ENCODE measurements around the gene WNT5B. TPM values are rescaled to one million over a fixed set of nuclear protein-coding genes. Genes with fewer than 3 reads are reported as not detected.

Gene WNT5B
- total RNA-seq, 1 donor from 2014 or later: 88.7 TPM

DNA sequence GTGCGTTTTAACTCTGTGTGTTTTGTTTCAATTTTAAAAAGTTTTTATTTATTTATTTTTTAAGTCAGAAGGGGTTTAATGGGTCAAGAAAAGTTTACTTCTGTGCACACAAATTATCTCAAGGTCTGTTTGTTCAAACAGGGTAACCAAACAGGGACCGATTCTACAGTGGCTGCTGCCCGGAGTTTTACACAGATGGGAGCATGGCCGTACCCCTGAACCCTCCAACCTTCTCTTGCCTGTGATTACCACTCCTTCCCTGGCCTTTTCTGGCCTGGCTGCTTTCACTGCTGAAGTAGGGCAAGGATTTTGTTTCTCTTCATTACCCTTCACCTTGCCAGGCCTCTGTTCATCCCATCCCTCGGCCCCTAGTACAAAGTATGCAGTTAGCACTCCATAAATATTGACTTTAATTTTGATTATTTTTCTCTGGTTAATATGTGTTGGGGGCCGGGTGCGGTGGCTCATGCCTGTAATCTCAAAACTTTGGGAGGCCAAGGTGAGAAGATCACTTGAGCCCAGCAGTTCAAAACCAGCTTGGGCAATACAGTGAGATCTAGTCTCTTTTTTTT lies 18.9 kb upstream of the WNT5B start:
- no peak for DNase-seq (ENCODE audit: extremely low spot score, unreplicated experiment)
- Mint-ChIP-seq H3K4me1 (ENCODE audit: unreplicated experiment) (peaks cover 69% of the 10 kb centered on the region), H3K36me3 (ENCODE audit: unreplicated experiment) (no peaks in the 10 kb centered on the region), H3K9me3 (ENCODE audit: unreplicated experiment) (no peaks in the 10 kb centered on the region), H3K4me3 (ENCODE audit: unreplicated experiment) (no peak overlapping the region), H3K27ac (ENCODE audit: unreplicated experiment) (peak overlapping the region; percentile 31), H3K27me3 (ENCODE audit: unreplicated experiment) (no peaks in the 10 kb centered on the region)
- TF ChIP-seq, protein P1, sequence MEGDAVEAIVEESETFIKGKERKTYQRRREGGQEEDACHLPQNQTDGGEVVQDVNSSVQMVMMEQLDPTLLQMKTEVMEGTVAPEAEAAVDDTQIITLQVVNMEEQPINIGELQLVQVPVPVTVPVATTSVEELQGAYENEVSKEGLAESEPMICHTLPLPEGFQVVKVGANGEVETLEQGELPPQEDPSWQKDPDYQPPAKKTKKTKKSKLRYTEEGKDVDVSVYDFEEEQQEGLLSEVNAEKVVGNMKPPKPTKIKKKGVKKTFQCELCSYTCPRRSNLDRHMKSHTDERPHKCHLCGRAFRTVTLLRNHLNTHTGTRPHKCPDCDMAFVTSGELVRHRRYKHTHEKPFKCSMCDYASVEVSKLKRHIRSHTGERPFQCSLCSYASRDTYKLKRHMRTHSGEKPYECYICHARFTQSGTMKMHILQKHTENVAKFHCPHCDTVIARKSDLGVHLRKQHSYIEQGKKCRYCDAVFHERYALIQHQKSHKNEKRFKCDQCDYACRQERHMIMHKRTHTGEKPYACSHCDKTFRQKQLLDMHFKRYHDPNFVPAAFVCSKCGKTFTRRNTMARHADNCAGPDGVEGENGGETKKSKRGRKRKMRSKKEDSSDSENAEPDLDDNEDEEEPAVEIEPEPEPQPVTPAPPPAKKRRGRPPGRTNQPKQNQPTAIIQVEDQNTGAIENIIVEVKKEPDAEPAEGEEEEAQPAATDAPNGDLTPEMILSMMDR (IDR thresholded peaks at IDR 0.05): no peak

DNA sequence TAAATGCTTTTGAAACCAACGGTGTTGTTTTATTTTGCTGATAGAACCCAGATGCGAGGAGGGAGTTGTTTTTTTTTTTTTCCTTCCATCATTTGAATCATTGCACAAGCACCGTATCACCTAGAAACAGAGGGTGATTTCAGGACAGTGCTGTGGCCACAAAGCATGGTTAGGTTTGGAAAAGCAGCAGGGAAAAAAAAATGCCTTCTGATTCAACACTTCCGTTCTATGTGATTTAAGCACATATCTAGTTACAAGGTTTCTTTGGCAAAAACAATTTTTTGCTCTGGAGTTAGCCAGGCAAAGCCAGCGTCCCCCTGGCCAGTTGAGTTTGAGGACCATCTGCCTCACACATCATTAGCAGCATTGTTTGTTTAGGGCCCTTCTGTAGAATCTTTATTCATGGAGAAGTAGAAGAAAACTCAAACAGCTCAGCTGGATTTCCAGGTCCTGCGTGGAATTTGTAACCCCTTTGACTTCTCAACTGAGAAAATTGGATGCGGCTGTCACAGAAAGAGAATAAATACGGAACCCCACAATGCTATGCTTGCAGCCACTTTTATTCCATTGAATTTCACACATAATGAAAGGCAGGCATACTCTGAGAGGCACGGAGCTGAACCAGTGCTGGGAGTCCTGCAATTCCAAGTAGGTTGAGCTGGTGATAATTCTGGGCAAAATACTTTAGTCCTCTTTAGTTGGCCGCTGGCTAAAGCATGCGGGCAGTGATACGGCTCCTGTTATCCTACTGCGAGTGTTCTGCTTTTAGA lies 17.0 kb upstream of the WNT5B start:
- DNase-seq (ENCODE audit: extremely low spot score, unreplicated experiment): no peak
- Mint-ChIP-seq H3K27ac (ENCODE audit: unreplicated experiment) (peak overlapping the region; percentile 91), H3K4me1 (ENCODE audit: unreplicated experiment) (peaks cover 55% of the 10 kb centered on the region), H3K36me3 (ENCODE audit: unreplicated experiment) (no peaks in the 10 kb centered on the region), H3K27me3 (ENCODE audit: unreplicated experiment) (no peaks in the 10 kb centered on the region), H3K9me3 (ENCODE audit: unreplicated experiment) (no peaks in the 10 kb centered on the region), H3K4me3 (ENCODE audit: unreplicated experiment) (peak overlapping the region; percentile 65)
- TF ChIP-seq, protein P1 (IDR thresholded peaks at IDR 0.05): no peak

DNA sequence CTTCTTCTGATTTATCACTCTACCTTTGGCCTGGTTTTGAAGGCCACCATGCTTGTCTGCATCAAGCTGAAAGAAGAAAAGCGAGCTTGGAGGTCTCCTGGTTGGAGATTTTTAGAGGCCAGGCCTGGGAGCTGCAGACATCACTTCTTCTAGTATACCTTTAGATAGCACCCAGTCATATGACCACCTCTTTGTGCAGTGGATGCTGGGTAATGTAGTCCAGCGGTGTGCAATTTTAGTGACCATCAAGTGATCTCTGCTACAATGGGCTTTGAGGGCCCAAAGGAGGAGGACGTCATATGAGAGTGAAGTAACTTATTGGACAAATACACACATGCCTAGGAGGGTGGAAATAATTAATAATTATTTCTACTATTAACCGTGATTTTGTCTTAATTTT lies 15.2 kb upstream of the WNT5B start:
- H3K4me1 Mint-ChIP-seq (ENCODE audit: unreplicated experiment): peaks cover 56% of the 10 kb centered on the region

GRCh38 chr12:1614360-1614759 lies 14.7 kb upstream of the WNT5B start:
- Mint-ChIP-seq H3K4me3 (ENCODE audit: unreplicated experiment) (no peak overlapping the region), H3K36me3 (ENCODE audit: unreplicated experiment) (no peaks in the 10 kb centered on the region), H3K4me1 (ENCODE audit: unreplicated experiment) (peaks cover 58% of the 10 kb centered on the region), H3K27ac (ENCODE audit: unreplicated experiment) (peak overlapping the region; percentile 32), H3K27me3 (ENCODE audit: unreplicated experiment) (no peaks in the 10 kb centered on the region), H3K9me3 (ENCODE audit: unreplicated experiment) (no peaks in the 10 kb centered on the region)
- no peak for DNase-seq (ENCODE audit: extremely low spot score, unreplicated experiment)
- TF ChIP-seq, protein P1 (IDR thresholded peaks at IDR 0.05): no peak

More for the DNA sequence above, 15.2 kb upstream of the WNT5B start:
- Mint-ChIP-seq H3K27me3 (ENCODE audit: unreplicated experiment) (no peaks in the 10 kb centered on the region), H3K27ac (ENCODE audit: unreplicated experiment) (no peak overlapping the region), H3K9me3 (ENCODE audit: unreplicated experiment) (no peaks in the 10 kb centered on the region), H3K4me3 (ENCODE audit: unreplicated experiment) (no peak overlapping the region), H3K36me3 (ENCODE audit: unreplicated experiment) (no peaks in the 10 kb centered on the region)
- TF ChIP-seq, protein P1 (IDR thresholded peaks at IDR 0.05): no peak
- DNase-seq (ENCODE audit: extremely low spot score, unreplicated experiment): no peak

GRCh38 chr12:1616233-1617066 lies 12.6 kb upstream of the WNT5B start:
- no peaks in the 10 kb centered on the region for H3K27me3 Mint-ChIP-seq (ENCODE audit: unreplicated experiment)
- no peaks in the 10 kb centered on the region for H3K9me3 Mint-ChIP-seq (ENCODE audit: unreplicated experiment)
- TF ChIP-seq, protein P1 (IDR thresholded peaks at IDR 0.05): no peak
- no peaks in the 10 kb centered on the region for H3K36me3 Mint-ChIP-seq (ENCODE audit: unreplicated experiment)
- DNase-seq (ENCODE audit: extremely low spot score, unreplicated experiment): no peak
- H3K4me3 Mint-ChIP-seq (ENCODE audit: unreplicated experiment): no peak overlapping the region
- H3K4me1 Mint-ChIP-seq (ENCODE audit: unreplicated experiment): peaks cover 57% of the 10 kb centered on the region
- H3K27ac Mint-ChIP-seq (ENCODE audit: unreplicated experiment): no peak overlapping the region

All from osteocyte (in vitro differentiated cells).